ENCODE measurements around the gene C15orf62.
A peak's percentile ranks its signal among the peaks of the same experiment; 100 is the strongest.

Gene C15orf62

GRCh38 chr15:40792394-40792793, 22.6 kb downstream of the C15orf62 start:
- no peaks in the 10 kb centered on the region for H3K9me3 ChIP-seq (ENCODE audit: control insufficient read depth, low read length)
- H3K36me3 ChIP-seq (ENCODE audit: control insufficient read depth, insufficient read depth, low read length) = peaks cover 4% of the 10 kb centered on the region
- H3K4me1 ChIP-seq (ENCODE audit: control insufficient read depth, insufficient read depth, low read length, poor library complexity, severe bottlenecking) = peaks cover 6% of the 10 kb centered on the region
- H3K4me3 ChIP-seq (ENCODE audit: insufficient read depth, low read depth, low read length, poor library complexity, severe bottlenecking) = no peak overlapping the region
- H3K27ac ChIP-seq (ENCODE audit: insufficient read depth, low read length, poor library complexity, severe bottlenecking) = no peak overlapping the region
- H3K27me3 ChIP-seq (replicated peaks; ENCODE audit: control insufficient read depth, insufficient read depth, low read length, poor library complexity, severe bottlenecking) = no peaks in the 10 kb centered on the region
- no peak for DNase-seq

GRCh38 chr15:40793216-40793989, 23.6 kb downstream of the C15orf62 start:
- Histone ChIP-seq H3K27me3 (replicated peaks; ENCODE audit: control insufficient read depth, insufficient read depth, low read length, poor library complexity, severe bottlenecking) (no peaks in the 10 kb centered on the region), H3K4me3 (ENCODE audit: insufficient read depth, low read depth, low read length, poor library complexity, severe bottlenecking) (no peak overlapping the region)
- DNase-seq = no peak

GRCh38 chr15:40796041-40796440, 26.3 kb downstream of the C15orf62 start:
- no peak for DNase-seq
- Histone ChIP-seq H3K27ac (ENCODE audit: insufficient read depth, low read length, poor library complexity, severe bottlenecking) (no peak overlapping the region), H3K9me3 (ENCODE audit: control insufficient read depth, low read length) (no peaks in the 10 kb centered on the region), H3K27me3 (replicated peaks; ENCODE audit: control insufficient read depth, insufficient read depth, low read length, poor library complexity, severe bottlenecking) (no peaks in the 10 kb centered on the region), H3K36me3 (ENCODE audit: control insufficient read depth, insufficient read depth, low read length) (peaks cover 4% of the 10 kb centered on the region), H3K4me1 (ENCODE audit: control insufficient read depth, insufficient read depth, low read length, poor library complexity, severe bottlenecking) (no peaks in the 10 kb centered on the region), H3K4me3 (ENCODE audit: insufficient read depth, low read depth, low read length, poor library complexity, severe bottlenecking) (no peak overlapping the region)

More at GRCh38 chr15:40793216-40793989, 23.6 kb downstream of the C15orf62 start:
- Histone ChIP-seq H3K9me3 (ENCODE audit: control insufficient read depth, low read length) (no peaks in the 10 kb centered on the region), H3K36me3 (ENCODE audit: control insufficient read depth, insufficient read depth, low read length) (peaks cover 4% of the 10 kb centered on the region), H3K4me1 (ENCODE audit: control insufficient read depth, insufficient read depth, low read length, poor library complexity, severe bottlenecking) (no peaks in the 10 kb centered on the region), H3K27ac (ENCODE audit: insufficient read depth, low read length, poor library complexity, severe bottlenecking) (no peak overlapping the region)

- no peak overlapping the region for H3K4me3 ChIP-seq (ENCODE audit: insufficient read depth, low read depth, low read length, poor library complexity, severe bottlenecking)
- peaks cover 4% of the 10 kb centered on the region for H3K36me3 ChIP-seq (ENCODE audit: control insufficient read depth, insufficient read depth, low read length)
- no peaks in the 10 kb centered on the region for H3K9me3 ChIP-seq (ENCODE audit: control insufficient read depth, low read length)
- H3K4me1 ChIP-seq (ENCODE audit: control insufficient read depth, insufficient read depth, low read length, poor library complexity, severe bottlenecking) = no peaks in the 10 kb centered on the region
- H3K27me3 ChIP-seq (replicated peaks; ENCODE audit: control insufficient read depth, insufficient read depth, low read length, poor library complexity, severe bottlenecking) = no peaks in the 10 kb centered on the region
- DNase-seq = no peak
- no peak overlapping the region for H3K27ac ChIP-seq (ENCODE audit: insufficient read depth, low read length, poor library complexity, severe bottlenecking)
Observed at GRCh38 chr15:40796512-40796911, 26.7 kb downstream of the C15orf62 start.

GRCh38 chr15:40799523-40799922, 29.7 kb downstream of the C15orf62 start:
- H3K4me3 ChIP-seq (ENCODE audit: insufficient read depth, low read depth, low read length, poor library complexity, severe bottlenecking) = no peak overlapping the region
- H3K4me1 ChIP-seq (ENCODE audit: control insufficient read depth, insufficient read depth, low read length, poor library complexity, severe bottlenecking) = no peaks in the 10 kb centered on the region
- no peaks in the 10 kb centered on the region for H3K27me3 ChIP-seq (replicated peaks; ENCODE audit: control insufficient read depth, insufficient read depth, low read length, poor library complexity, severe bottlenecking)
- no peaks in the 10 kb centered on the region for H3K36me3 ChIP-seq (ENCODE audit: control insufficient read depth, insufficient read depth, low read length)
- H3K27ac ChIP-seq (ENCODE audit: insufficient read depth, low read length, poor library complexity, severe bottlenecking) = no peak overlapping the region
- no peaks in the 10 kb centered on the region for H3K9me3 ChIP-seq (ENCODE audit: control insufficient read depth, low read length)
- DNase-seq = no peak

GRCh38 chr15:40803076-40803475, 33.3 kb downstream of the C15orf62 start:
- Histone ChIP-seq H3K9me3 (ENCODE audit: control insufficient read depth, low read length) (no peaks in the 10 kb centered on the region), H3K4me3 (ENCODE audit: insufficient read depth, low read depth, low read length, poor library complexity, severe bottlenecking) (no peak overlapping the region), H3K4me1 (ENCODE audit: control insufficient read depth, insufficient read depth, low read length, poor library complexity, severe bottlenecking) (peaks cover 8% of the 10 kb centered on the region), H3K27me3 (replicated peaks; ENCODE audit: control insufficient read depth, insufficient read depth, low read length, poor library complexity, severe bottlenecking) (no peaks in the 10 kb centered on the region), H3K36me3 (ENCODE audit: control insufficient read depth, insufficient read depth, low read length) (no peaks in the 10 kb centered on the region), H3K27ac (ENCODE audit: insufficient read depth, low read length, poor library complexity, severe bottlenecking) (no peak overlapping the region)
- DNase-seq = no peak

- Histone ChIP-seq H3K4me1 (ENCODE audit: control insufficient read depth, insufficient read depth, low read length, poor library complexity, severe bottlenecking) (peaks cover 10% of the 10 kb centered on the region), H3K4me3 (ENCODE audit: insufficient read depth, low read depth, low read length, poor library complexity, severe bottlenecking) (no peak overlapping the region), H3K27ac (ENCODE audit: insufficient read depth, low read length, poor library complexity, severe bottlenecking) (no peak overlapping the region), H3K9me3 (ENCODE audit: control insufficient read depth, low read length) (no peaks in the 10 kb centered on the region), H3K27me3 (replicated peaks; ENCODE audit: control insufficient read depth, insufficient read depth, low read length, poor library complexity, severe bottlenecking) (no peaks in the 10 kb centered on the region), H3K36me3 (ENCODE audit: control insufficient read depth, insufficient read depth, low read length) (no peaks in the 10 kb centered on the region)
- DNase-seq = no peak
Observed at GRCh38 chr15:40803688-40804087, 33.9 kb downstream of the C15orf62 start.

- H3K4me1 ChIP-seq (ENCODE audit: control insufficient read depth, insufficient read depth, low read length, poor library complexity, severe bottlenecking) = peaks cover 10% of the 10 kb centered on the region
- H3K27me3 ChIP-seq (replicated peaks; ENCODE audit: control insufficient read depth, insufficient read depth, low read length, poor library complexity, severe bottlenecking) = no peaks in the 10 kb centered on the region
- peak overlapping the region; percentile 91 for H3K27ac ChIP-seq (ENCODE audit: insufficient read depth, low read length, poor library complexity, severe bottlenecking)
- H3K36me3 ChIP-seq (ENCODE audit: control insufficient read depth, insufficient read depth, low read length) = peaks cover 13% of the 10 kb centered on the region
- no peak for DNase-seq
- H3K9me3 ChIP-seq (ENCODE audit: control insufficient read depth, low read length) = no peaks in the 10 kb centered on the region
- H3K4me3 ChIP-seq (ENCODE audit: insufficient read depth, low read depth, low read length, poor library complexity, severe bottlenecking) = peak overlapping the region; percentile 99
Observed at GRCh38 chr15:40806672-40807027, 36.9 kb downstream of the C15orf62 start.

- Histone ChIP-seq H3K4me3 (ENCODE audit: insufficient read depth, low read depth, low read length, poor library complexity, severe bottlenecking) (peak within 1 kb of the TSS; percentile 99), H3K27ac (ENCODE audit: insufficient read depth, low read length, poor library complexity, severe bottlenecking) (peak within 1 kb of the TSS; percentile 91), H3K27me3 (replicated peaks; ENCODE audit: control insufficient read depth, insufficient read depth, low read length, poor library complexity, severe bottlenecking) (no peaks in the 10 kb centered on the region), H3K9me3 (ENCODE audit: control insufficient read depth, low read length) (no peaks in the 10 kb centered on the region), H3K36me3 (ENCODE audit: control insufficient read depth, insufficient read depth, low read length) (peaks cover 17% of the 10 kb centered on the region), H3K4me1 (ENCODE audit: control insufficient read depth, insufficient read depth, low read length, poor library complexity, severe bottlenecking) (peaks cover 10% of the 10 kb centered on the region)
- DNase-seq = peak; percentile 79 to 90 (median 88)
Observed at GRCh38 chr15:40807028-40807887, 37.5 kb downstream of the C15orf62 start, which contains the start of the genes DNAJC17 and ZFYVE19. TSS of gene DNAJC17 (minus strand) at chr15:40807473. CDS start at chr15:40807446, 27 bp downstream. TSS of gene ZFYVE19 (plus strand) at chr15:40807089. CDS start at chr15:40807590, 501 bp downstream.
